Tibial nerve (tissue), 4 donors: ENCODE data around the gene FAM181A. TPM values are rescaled to one million over a fixed set of nuclear protein-coding genes. Genes with fewer than 3 reads are reported as not detected.

ENCODE experiments used
- DNase-seq, 2 donors: peaks; one replicate each; pipeline ENCODE4 v3.0.0-alpha.2; 2019; ENCODE audit warnings: low spot score in 2 of 2
- H3K27ac ChIP-seq, 4 donors: fragments of 200-600 bp; sonication (generic) in 3 of 4; one replicate each; pipeline ENCODE4 v1.5.1; 2017 to 2019; ENCODE audit warnings: mild to moderate bottlenecking in 1 of 4
- H3K27me3 ChIP-seq, 2 donors: fragments of 200-600 bp; sonication (generic) in 1 of 2; one replicate each; pipeline versions ENCODE4 v1.5.1 to v1.6.0; 2017 to 2019
- H3K36me3 ChIP-seq, 3 donors: fragments of 200-600 bp; sonication (generic); one replicate each; pipeline ENCODE4 v1.5.1; 2018 to 2019
- H3K4me1 ChIP-seq, 4 donors: fragments of 200-600 bp; sonication (generic) in 3 of 4; one replicate each; pipeline ENCODE4 v1.5.1; 2017 to 2019
- H3K4me3 ChIP-seq, 4 donors: fragments of 200-600 bp; sonication (generic) in 3 of 4; one replicate each; pipeline ENCODE4 v1.5.1; 2017 to 2019; ENCODE audit warnings: mild to moderate bottlenecking in 1 of 4, moderate library complexity in 1 of 4
- H3K9me3 ChIP-seq, 4 donors: fragments of 200-600 bp; sonication (generic) in 3 of 4; one replicate each; pipeline ENCODE4 v1.5.1; 2017 to 2019
- EP300 ChIP-seq, 2 donors: sonication (generic); formaldehyde crosslinking; IDR thresholded peaks; one replicate each; pipeline ENCODE4 v1.6.1; 2017; ENCODE audit warnings: antibody characterized with exemption in 2 of 2, mild to moderate bottlenecking in 1 of 2
- POLR2A ChIP-seq, 2 donors: fragments of 450-650 bp; IDR thresholded peaks; one replicate each; pipeline ENCODE4 v1.6.1; 2017; ENCODE audit warnings: antibody characterized with exemption in 2 of 2, mild to moderate bottlenecking in 2 of 2, moderate library complexity in 2 of 2
- WGBS, 2 donors: methylation state at CpG; one replicate each; pipeline ENCODE4 v1.1.5; 2018; 5-methylcytosine and 5-hydroxymethylcytosine counted together
- total RNA-seq, 4 donors: library from RNA; depleted of rRNA; stranded (reverse); fragments of >200 nt; gene quantifications; one replicate each; pipeline ENCODE4 v1.1.0, GENCODE V29; 2016
- TF ChIP-seq, protein P1 (sequence below), 5 experiments: fragments of 200-600 bp in 3 of 5; fragments of 450-650 bp in 2 of 5; sonication (generic) in 3 of 5; IDR thresholded peaks; one replicate each; pipeline ENCODE4 v1.5.1; 2016 to 2019; ENCODE audit warnings: antibody characterized with exemption in 5 of 5, mild to moderate bottlenecking in 3 of 5, moderate library complexity in 2 of 5

Gene FAM181A
- total RNA-seq, 4 donors from 2014 or later, result not detected

DNA sequence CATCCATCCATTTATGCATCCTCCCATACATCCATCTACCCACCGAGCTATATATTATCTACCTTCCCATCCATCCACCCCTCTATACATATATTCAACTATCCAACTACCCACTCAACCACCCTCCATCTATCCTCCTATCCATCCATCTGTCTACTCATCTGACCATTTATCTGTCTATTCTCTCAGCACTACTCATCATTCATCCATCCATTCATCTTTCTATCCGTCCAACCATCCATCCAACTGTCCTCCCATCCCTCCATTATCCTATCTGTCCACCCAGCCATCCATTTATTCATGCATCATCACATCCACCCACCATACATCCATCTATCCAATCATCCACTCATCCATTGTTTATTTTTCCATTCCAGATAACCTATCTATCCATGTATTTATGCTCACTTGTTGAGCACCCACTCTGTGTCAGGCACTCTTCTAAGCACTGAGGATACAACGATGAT, 37.7 kb downstream of the FAM181A start:
- TF ChIP-seq POLR2A (IDR thresholded peaks at IDR 0.05), result no peak
- no peak for TF ChIP-seq EP300 (IDR thresholded peaks at IDR 0.05)

DNA sequence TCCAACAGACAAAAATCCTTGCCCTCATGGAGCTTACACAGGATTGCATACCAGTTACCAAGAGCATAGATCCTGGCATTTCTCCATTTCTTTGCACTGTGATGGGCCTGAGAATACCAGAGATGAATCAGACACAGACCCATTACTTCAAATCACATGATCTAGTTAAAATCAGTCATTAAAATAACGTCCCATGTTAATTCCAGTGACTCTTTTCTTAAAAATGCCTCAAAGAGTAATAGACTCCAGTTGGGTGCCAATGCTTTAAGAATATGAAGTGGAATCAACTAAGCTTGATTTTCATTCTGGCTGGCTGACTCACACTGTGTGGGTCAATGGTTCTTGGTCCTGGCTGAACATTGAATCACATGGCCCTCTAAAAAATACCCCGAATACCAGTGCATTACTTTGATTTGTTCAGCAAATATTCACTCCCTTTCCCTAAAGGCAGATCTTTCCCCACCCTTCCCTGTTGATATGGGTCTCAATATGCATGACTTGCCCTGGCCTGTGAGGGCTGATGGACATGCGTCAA, 38.2 kb downstream of the FAM181A start:
- no peaks in the 10 kb centered on the region for H3K36me3 ChIP-seq
- DNase-seq, result no peak
- 55 to 61% methylated on average over 3 of the region's 3 CpGs for WGBS, 2 donors
- no peaks in the 10 kb centered on the region for H3K9me3 ChIP-seq
- no peak for TF ChIP-seq EP300 (IDR thresholded peaks at IDR 0.05)
- TF ChIP-seq, protein P1, sequence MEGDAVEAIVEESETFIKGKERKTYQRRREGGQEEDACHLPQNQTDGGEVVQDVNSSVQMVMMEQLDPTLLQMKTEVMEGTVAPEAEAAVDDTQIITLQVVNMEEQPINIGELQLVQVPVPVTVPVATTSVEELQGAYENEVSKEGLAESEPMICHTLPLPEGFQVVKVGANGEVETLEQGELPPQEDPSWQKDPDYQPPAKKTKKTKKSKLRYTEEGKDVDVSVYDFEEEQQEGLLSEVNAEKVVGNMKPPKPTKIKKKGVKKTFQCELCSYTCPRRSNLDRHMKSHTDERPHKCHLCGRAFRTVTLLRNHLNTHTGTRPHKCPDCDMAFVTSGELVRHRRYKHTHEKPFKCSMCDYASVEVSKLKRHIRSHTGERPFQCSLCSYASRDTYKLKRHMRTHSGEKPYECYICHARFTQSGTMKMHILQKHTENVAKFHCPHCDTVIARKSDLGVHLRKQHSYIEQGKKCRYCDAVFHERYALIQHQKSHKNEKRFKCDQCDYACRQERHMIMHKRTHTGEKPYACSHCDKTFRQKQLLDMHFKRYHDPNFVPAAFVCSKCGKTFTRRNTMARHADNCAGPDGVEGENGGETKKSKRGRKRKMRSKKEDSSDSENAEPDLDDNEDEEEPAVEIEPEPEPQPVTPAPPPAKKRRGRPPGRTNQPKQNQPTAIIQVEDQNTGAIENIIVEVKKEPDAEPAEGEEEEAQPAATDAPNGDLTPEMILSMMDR (IDR thresholded peaks at IDR 0.05), result no peak
- no peak for TF ChIP-seq POLR2A (IDR thresholded peaks at IDR 0.05)
- no peak overlapping the region for H3K4me3 ChIP-seq
- H3K4me1 ChIP-seq, result peaks cover 0 to 31% (median 6%) of the 10 kb centered on the region in 4 donors
- H3K27me3 ChIP-seq, result no peaks in the 10 kb centered on the region
- H3K27ac ChIP-seq, result peak overlapping the region in 2 of 4 donors; percentile 33 to 83

More for the DNA sequence above, 37.7 kb downstream of the FAM181A start:
- Histone ChIP-seq H3K36me3 (no peaks in the 10 kb centered on the region), H3K9me3 (no peaks in the 10 kb centered on the region), H3K27ac (no peak overlapping the region), H3K27me3 (no peaks in the 10 kb centered on the region), H3K4me1 (peaks cover 0 to 36% (median 6%) of the 10 kb centered on the region in 4 donors), H3K4me3 (no peak overlapping the region)
- WGBS, 2 donors, result 91 to 93% methylated on average over 3 of the region's 3 CpGs
- no peak for DNase-seq

DNA sequence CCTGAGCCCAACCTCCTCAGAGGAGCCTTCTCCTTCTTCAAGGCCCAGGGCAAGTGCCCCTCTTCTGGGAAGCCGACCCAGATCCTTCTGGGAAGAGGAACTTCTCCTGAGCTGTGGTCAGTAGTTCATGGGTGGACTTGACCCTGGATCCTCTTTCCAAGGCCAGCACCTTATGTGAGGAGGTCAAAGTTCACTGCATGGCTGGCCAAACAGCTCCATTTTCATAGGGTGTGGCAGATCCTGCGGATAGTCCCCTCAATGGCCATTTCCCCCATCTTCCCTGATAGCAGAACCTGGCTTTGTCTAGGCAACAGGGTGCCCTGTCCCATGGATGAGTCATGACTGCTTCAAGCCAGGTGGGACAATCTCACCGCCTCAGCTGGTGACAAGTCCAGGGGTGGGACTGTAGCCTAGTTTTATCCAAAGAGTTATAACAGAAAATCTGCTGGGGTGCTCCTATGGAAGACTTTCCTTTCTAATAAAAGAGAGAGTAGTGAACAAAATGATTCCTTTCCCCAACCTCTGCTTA, 38.9 kb downstream of the FAM181A start:
- no peak for DNase-seq
- Histone ChIP-seq H3K36me3 (no peaks in the 10 kb centered on the region), H3K4me1 (peaks cover 0 to 28% (median 8%) of the 10 kb centered on the region in 4 donors), H3K27me3 (no peaks in the 10 kb centered on the region), H3K27ac (peak overlapping the region in 2 of 4 donors; percentile 33 to 83), H3K4me3 (no peak overlapping the region), H3K9me3 (no peaks in the 10 kb centered on the region)
- TF ChIP-seq, protein P1 (IDR thresholded peaks at IDR 0.05), result no peak
- TF ChIP-seq EP300 (IDR thresholded peaks at IDR 0.05) (no peak), POLR2A (IDR thresholded peaks at IDR 0.05) (no peak)
- WGBS, 2 donors, result 75 to 89% methylated on average over 3 of the region's 3 CpGs

DNA sequence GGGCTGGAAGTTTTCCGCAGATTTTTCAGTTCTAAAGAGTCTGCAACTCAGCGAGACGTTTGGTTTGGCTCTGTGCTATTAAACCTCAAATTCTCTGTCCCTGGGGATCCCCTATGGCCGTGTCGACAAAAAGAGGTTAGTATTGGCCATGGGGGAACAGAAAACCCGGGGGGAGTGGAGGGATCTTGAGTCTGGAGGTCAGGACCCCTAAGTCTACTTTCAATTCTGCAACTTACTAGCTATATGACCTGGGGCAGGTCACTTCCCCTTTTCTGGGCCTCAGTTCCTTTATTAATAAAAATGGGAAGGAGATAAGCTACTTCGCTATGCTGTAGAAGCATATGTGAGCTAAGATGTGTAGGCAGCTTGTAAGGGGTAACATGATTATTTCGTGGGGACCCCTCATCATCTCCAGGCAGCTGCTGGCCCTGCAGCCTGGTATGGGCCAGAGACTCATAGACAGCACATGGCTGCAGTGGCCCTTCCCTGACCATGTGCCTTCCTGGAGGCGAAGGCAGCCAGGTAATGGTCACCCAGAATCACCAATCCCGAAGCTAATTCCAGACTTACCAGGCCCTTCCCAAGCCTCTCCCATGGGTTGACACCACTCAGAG, 40.6 kb downstream of the FAM181A start:
- Histone ChIP-seq H3K4me1 (peaks cover 0 to 28% (median 9%) of the 10 kb centered on the region in 4 donors), H3K27me3 (no peaks in the 10 kb centered on the region), H3K9me3 (no peaks in the 10 kb centered on the region), H3K4me3 (no peak overlapping the region), H3K36me3 (no peaks in the 10 kb centered on the region), H3K27ac (no peak overlapping the region)
- DNase-seq, result no peak
- 62 to 66% methylated on average over 10 of the region's 10 CpGs for WGBS, 2 donors
- TF ChIP-seq POLR2A (IDR thresholded peaks at IDR 0.05) (no peak), EP300 (IDR thresholded peaks at IDR 0.05) (no peak)
- TF ChIP-seq, protein P1 (IDR thresholded peaks at IDR 0.05), result no peak

DNA sequence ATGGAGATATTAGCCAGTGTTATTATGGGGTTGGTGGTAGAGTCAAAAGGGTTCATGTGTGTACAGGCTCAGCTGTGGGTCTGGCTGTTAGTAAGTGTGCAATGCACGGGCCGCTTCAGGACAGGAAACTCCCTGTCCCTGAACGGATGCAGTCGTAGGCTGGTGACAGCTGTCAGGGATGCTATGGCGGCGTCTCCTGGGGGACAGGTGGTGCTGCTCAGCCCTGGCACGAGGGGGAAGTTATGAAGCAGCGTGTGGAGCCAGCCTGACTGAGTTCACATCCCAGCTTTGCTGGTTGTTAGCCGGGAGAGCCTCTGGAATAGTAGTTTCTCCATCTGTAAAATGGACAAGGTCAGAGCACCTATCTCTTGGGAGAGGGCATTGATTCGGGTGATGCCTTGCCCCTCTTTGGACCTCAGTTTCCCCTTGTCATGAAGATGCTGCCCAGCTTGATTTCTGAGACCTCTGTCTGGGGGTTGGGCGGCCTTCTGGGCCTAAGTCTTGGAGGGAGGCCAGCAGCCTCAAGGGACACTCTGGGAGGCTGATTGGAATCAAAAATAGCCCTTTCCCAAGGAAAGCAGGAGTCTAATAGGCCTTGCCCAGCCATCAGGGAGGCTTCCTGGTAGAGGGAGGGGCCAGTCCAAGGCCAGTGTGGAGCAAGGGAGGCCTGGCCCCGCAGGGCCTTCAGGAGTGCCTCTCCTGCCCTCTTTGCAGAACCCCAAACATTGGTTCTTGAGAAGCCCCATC, 42.1 kb downstream of the FAM181A start:
- 79 to 80% methylated on average over 11 to 12 of the region's 12 CpGs for WGBS, 2 donors
- TF ChIP-seq POLR2A (IDR thresholded peaks at IDR 0.05) (no peak), EP300 (IDR thresholded peaks at IDR 0.05) (no peak)
- TF ChIP-seq, protein P1 (IDR thresholded peaks at IDR 0.05), result no peak
- Histone ChIP-seq H3K9me3 (no peaks in the 10 kb centered on the region), H3K4me1 (peaks cover 0 to 17% (median 10%) of the 10 kb centered on the region in 4 donors), H3K36me3 (no peaks in the 10 kb centered on the region), H3K27ac (no peak overlapping the region), H3K27me3 (no peaks in the 10 kb centered on the region), H3K4me3 (no peak overlapping the region)
- DNase-seq, result no peak
